GM04504 (cell line): ENCODE data around the gene GRB2.

Source experiments
- DNase-seq: peaks from one replicate; pipeline ENCODE4 v3.0.0-alpha.2; 2012; ENCODE audit warnings: low read depth

GRB2 gene

GRCh38 chr17:75414488-75414887, 9.0 kb upstream of the GRB2 start:
- no peak for DNase-seq

- no peak for DNase-seq
These were observed 7.2 kb upstream of the GRB2 start for GRCh38 chr17:75412455-75413317.

GRCh38 chr17:75411328-75412067, 6.0 kb upstream of the GRB2 start:
- DNase-seq = no peak

- DNase-seq = no peak
These were observed 4.7 kb upstream of the GRB2 start for GRCh38 chr17:75410141-75410540.

GRCh38 chr17:75407655-75408352, 2.3 kb upstream of the GRB2 start:
- no peak for DNase-seq

GRCh38 chr17:75406222-75406615, 741 bp upstream of the GRB2 start:
- DNase-seq = no peak

GRCh38 chr17:75404731-75405364, 630 bp downstream of the GRB2 start:
- DNase-seq = no peak

GRCh38 chr17:75404223-75404730, 1.2 kb downstream of the GRB2 start:
- DNase-seq = peak; percentile 64

GRCh38 chr17:75403131-75403530, 2.3 kb downstream of the GRB2 start:
- DNase-seq = no peak

- no peak for DNase-seq
These were observed 3.5 kb downstream of the GRB2 start for GRCh38 chr17:75402026-75402425.

- DNase-seq = no peak
These were observed 5.0 kb downstream of the GRB2 start for GRCh38 chr17:75400326-75400939.

- no peak for DNase-seq
These were observed 7.2 kb downstream of the GRB2 start for GRCh38 chr17:75398279-75398678.

GRCh38 chr17:75397217-75397616, 8.3 kb downstream of the GRB2 start:
- no peak for DNase-seq

GRCh38 chr17:75396796-75397195, 8.7 kb downstream of the GRB2 start:
- no peak for DNase-seq

GRCh38 chr17:75396025-75396424, 9.5 kb downstream of the GRB2 start:
- no peak for DNase-seq

GRCh38 chr17:75394332-75394918, 11.1 kb downstream of the GRB2 start:
- DNase-seq = no peak

- peak; percentile 97 for DNase-seq
These were observed 11.8 kb downstream of the GRB2 start for GRCh38 chr17:75393523-75394331.

- DNase-seq = no peak
These were observed 12.9 kb downstream of the GRB2 start for GRCh38 chr17:75392559-75392958.

GRCh38 chr17:75390982-75391381, 14.5 kb downstream of the GRB2 start:
- no peak for DNase-seq

GRCh38 chr17:75388476-75389030, 16.9 kb downstream of the GRB2 start:
- DNase-seq = no peak
